Amniotic epithelial cell (primary cell): ENCODE data around the gene EFHD2.

Experiments
- DNase-seq: peaks from one replicate; pipeline ENCODE4 v3.0.0-alpha.2; 2010; ENCODE audit warnings: low read depth

EFHD2 gene

DNA sequence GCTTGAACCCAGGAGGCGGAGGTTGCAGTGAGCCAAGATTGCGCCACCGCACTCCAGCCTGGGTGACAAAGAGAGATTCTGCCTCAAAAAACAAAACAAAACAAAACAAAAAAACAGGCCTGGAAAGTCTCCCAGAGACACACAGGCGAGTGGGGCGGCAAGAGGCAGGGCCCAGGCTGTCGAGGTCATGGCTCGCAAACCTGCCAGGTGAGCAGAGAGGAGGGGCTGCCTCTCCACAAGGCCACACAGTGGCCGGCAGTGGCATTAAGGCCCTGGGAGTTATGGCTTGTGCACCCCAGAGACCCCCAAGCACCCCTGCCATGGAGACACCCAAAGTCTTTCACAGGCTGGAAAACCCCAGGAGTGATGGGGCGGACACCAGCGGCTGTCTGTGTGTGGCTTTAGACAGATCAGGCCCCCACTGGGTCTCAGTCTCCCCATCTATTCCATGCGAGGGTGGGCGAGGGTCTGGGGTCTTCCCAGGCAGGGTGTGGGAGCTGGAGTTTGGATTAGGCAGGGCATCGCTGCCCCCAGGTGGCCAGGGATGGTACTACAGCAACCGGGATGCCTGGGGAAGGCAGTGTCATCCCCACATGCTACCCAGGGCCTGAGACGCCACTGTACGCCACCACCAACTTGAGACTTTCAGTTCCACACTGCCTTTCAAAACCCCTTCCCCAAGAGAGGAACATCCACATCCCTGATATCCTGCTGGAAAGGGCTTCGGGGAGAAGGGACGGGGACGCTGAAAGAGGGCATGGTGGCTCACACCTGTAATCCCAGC is 21.3 kb downstream of the EFHD2 start:
- peak; percentile 31 for DNase-seq

- no peak for DNase-seq
Observed at GRCh38 chr1:15431571-15431948, 21.9 kb downstream of the EFHD2 start.

GRCh38 chr1:15432324-15432723 is 22.6 kb downstream of the EFHD2 start:
- DNase-seq, result no peak

- DNase-seq, result no peak
Observed at GRCh38 chr1:15433471-15433870, 23.8 kb downstream of the EFHD2 start.

GRCh38 chr1:15434739-15435138 is 25.1 kb downstream of the EFHD2 start:
- DNase-seq, result peak; percentile 86

DNA sequence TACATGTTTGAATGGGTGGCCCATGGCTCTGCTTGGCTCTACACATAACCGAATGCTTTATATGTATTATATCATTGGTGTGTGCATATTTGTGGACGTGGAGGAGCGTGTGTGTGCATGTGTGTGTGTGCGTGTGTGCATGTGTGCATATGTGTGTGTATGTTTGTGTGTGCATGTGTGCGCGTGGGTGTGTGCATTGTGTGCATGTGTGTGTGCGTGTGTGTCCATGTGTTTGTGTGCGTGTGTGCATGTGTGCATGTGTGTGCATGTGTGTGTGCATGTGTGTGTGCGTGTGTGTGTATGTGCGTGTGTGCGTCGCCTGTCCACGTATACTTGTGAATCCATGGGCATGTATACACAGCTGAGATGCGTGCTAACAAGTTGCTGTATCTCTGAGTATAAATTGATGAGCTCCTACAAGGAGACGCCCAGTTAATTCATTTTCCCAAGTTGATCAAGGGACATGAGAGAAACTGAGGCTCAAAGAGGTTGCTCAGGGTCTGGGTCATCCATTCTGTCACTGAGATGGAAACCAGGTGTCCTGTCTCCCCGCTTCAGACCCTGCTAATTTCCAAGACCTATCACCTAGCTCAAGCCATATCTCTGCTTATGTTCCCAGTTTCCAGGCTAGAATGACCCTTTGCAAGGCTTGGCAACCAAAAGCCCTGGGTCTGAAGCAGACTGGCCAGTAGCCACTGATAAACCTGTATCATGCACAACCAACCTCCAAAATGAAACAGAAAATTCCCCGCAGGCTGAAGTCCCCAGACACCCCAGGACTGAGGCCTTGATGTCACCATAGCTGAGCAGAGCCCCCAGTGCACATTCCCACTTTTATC is 25.8 kb downstream of the EFHD2 start:
- no peak for DNase-seq

DNA sequence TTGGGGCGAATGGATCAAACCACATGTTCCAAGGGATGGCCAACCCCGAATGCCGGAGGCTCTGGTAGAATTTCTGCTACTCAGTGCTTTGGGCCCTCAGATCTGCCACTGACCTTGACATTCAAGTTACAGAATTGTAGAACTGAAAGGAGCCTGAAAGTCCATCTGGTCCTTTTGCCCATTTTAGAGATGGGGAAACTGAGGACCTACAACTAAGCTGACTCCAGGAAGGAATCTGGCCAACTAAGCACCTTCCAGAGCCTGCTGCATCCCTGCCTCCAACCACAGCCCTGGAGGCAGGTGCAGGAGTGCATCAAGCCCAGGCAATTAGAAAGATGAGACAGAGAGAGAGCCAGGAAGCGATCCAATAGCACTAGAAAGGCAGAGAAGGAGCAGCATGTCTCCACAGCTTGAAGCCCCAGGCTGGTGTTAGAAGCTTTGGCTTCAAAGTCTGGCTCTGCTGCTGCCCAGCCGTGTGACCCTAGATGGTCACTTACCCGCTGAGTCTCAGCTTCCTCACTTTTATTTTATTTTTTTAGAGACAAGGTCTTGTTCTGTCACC is 27.3 kb downstream of the EFHD2 start:
- DNase-seq, result no peak

- no peak for DNase-seq
Observed at GRCh38 chr1:15439325-15439724, 29.6 kb downstream of the EFHD2 start.

DNA sequence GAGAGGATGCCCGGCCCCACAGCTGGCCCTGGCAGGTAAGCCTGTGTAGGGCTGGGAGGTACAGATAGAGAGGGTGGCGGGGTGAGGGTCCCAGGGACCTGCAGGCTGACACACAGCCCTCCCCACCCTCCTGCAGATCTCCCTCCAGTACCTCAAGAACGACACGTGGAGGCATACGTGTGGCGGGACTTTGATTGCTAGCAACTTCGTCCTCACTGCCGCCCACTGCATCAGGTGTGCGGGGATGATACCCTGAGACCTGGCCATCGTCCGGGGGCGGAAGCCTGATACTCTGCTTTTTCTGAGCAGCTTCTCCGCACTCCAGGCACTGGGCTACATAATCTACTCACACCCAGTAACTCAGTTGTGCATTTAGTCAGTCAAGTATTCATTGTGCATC is 30.7 kb downstream of the EFHD2 start:
- DNase-seq, result no peak

DNA sequence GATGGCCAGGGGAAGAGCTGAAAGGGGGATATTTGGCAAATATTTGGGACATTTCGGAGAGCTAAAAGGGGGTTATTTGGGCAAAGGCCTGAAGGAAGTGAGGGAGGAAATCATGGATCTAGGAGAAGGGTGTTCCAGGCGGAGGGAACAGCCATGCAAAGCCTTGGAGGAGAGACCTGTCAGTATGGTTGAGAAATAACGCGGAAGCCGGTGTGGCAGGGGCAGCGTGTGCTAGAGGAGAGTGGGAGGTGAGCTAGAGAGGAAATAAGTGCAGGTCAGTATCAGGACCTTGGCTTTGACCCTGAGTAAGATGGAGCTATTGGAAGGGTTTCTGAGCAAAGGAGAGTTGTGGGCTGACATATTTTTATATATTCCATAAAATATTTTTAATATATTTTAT is 31.6 kb downstream of the EFHD2 start:
- DNase-seq, result no peak

GRCh38 chr1:15442119-15442518 is 32.4 kb downstream of the EFHD2 start:
- no peak for DNase-seq

- no peak for DNase-seq
Observed at GRCh38 chr1:15442759-15443158, 33.1 kb downstream of the EFHD2 start.

DNA sequence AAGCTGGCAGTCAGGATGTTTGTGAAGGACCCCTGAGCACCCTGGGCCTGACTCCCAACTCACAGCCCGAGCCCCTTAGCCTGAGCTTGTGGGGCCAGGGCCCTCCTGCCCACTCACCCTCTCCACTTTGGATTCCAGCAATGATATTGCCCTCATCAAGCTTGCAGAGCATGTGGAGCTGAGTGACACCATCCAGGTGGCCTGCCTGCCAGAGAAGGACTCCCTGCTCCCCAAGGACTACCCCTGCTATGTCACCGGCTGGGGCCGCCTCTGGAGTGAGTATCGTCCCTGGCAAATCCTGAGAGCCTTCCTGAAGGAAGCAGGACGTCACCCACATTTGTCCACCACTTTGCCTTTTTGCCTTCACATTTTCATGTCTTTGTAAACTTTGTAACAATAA is 33.6 kb downstream of the EFHD2 start:
- no peak for DNase-seq

DNA sequence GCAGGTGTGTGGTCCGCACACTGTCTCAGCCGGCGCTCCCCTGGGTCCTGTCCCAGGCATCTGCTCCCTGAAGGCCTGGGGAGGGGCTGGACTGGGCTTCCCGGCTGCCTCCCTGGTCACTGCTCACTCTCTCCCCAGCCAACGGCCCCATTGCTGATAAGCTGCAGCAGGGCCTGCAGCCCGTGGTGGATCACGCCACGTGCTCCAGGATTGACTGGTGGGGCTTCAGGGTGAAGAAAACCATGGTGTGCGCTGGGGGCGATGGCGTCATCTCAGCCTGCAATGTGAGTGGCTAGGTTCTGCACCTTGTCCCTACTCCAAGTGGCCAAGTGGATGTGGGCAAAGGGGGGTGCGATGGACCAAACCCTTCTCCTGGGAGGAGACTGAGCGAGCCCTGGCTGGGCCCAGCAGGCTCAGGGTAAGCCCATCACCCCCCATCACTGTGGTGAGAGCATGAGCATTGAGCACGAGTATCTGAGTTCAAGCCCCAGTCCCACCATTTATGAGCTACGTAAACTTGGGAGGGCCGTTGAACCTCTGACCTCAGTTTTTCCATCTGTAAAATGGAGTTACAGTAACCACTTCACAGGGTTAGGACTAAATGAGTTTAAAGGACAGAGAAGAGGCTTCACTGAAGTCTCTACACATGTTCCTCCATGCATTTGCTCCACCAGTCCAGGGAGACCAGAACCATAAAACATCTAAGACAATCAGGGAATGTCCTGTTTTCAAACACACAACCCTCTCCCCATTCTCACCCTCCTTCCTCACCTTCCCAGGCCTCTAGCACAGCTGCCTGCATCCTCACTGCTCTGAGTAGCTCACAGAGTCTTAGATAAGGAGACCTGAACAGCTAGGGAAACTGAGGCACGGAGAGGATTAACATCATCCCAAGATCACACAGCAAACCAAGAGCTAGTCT is 35.0 kb downstream of the EFHD2 start:
- DNase-seq, result peak; percentile 59

DNA sequence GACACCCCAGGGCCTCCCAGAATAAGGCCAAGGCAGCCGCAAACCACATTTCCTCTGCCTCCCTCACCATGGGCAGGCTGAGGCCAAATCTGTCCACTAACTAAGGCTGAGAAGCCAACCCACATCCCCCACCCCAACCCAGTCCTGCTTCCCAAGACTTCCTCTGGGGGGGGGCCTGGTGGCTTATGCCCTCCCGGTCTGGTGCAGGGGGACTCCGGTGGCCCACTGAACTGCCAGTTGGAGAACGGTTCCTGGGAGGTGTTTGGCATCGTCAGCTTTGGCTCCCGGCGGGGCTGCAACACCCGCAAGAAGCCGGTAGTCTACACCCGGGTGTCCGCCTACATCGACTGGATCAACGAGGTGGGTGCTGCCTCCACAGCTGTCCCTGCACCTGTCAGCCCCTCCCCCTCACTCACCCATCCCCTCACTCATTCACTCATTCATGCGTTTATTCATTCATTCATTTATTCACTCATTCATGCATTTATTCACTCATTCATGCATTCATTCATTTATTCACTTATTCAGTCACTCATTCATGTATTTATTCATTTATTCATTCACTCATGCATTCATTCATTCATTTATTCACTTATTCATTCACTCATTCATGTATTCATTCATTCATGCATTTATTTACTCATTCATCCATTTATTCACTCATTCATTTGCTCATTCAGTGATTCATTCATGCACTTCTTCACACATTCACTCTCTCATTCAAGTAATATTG is 35.9 kb downstream of the EFHD2 start:
- DNase-seq, result no peak

DNA sequence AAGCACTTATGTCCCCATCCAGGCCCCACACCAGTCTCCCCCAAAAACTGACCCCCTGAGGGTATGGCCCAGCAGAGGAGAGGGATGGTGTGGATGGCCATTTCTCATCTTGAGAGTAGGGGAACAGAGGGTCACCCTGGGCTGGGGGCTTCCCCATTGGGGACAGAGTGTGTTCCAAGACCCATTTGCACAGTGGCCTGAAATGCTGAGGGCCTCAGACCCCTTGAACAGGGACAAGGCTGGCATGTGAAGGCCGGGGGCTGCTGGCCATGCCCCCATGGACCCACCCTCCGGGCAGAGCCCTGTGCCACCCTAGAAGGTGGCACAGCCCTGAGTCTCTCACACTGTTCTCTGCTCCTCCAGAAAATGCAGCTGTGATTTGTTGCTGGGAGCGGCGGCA is 36.5 kb downstream of the EFHD2 start:
- no peak for DNase-seq

DNA sequence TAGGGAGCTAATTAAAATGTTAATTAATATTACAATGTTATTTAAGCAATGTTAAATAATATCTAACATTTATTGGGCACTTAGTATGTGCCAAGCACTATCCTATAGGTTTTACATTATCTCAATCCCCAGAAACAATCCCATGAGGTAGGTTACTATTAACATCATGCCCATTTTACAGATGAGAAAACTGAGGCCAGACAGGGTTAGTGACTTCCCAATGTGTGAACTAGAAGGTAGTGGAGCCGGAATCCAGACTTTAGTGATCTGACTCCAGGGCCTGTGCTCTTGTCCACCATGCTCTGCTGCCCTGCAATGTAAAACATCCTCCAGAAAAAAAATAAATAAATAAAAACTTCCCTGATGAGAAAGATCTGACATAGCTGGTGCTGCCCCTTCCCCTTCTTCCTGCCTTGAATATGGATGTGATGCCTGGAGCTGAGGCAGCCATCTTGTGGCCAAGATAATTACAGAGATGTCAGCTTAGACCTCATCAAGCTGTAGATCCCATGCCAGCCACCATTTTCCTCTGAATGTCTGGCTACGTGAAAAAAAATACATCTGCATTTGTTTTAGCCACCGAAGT is 39.3 kb downstream of the EFHD2 start:
- no peak for DNase-seq

DNA sequence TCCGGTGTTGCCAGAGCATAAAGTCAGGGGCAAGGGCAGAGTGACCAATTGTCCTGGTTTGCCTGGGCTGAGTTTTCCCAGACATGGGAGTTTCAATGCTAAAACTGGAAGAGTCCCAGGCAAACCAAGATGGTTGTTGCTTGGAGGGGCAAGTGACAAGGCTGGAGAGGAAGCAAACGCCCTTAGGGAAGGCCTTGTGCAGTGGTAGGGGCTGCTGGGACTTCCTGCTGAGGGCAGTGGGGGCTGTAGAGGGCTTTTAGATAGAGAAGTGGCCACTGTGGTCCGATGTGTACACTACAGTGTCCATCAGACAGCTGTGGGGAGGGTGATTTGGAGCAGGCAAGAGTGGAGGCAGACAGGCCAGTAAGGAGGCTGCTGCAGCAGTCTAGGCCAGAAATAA is 39.9 kb downstream of the EFHD2 start:
- DNase-seq, result no peak

- no peak for DNase-seq
Observed at GRCh38 chr1:15451014-15451722, 41.5 kb downstream of the EFHD2 start.

- DNase-seq, result peak; percentile 29
Observed at GRCh38 chr1:15452216-15452615, 42.5 kb downstream of the EFHD2 start.
